Activated CD4-positive, alpha-beta T cell treated with anti-CD3 and anti-CD28 coated beads, Interleukin-2, amount 50 U/mL, for 16 hours (primary cell): ENCODE data around the gene HAUS2.
"Not testable (repeated sequence)": the region's sequence is repeated elsewhere in the genome, so short reads cannot be mapped to it uniquely, and the experiment has no call there.

Experiments
- DNase-seq: peaks from one replicate; pipeline ENCODE4 v3.0.0-alpha.2; 2020

Gene HAUS2

DNA sequence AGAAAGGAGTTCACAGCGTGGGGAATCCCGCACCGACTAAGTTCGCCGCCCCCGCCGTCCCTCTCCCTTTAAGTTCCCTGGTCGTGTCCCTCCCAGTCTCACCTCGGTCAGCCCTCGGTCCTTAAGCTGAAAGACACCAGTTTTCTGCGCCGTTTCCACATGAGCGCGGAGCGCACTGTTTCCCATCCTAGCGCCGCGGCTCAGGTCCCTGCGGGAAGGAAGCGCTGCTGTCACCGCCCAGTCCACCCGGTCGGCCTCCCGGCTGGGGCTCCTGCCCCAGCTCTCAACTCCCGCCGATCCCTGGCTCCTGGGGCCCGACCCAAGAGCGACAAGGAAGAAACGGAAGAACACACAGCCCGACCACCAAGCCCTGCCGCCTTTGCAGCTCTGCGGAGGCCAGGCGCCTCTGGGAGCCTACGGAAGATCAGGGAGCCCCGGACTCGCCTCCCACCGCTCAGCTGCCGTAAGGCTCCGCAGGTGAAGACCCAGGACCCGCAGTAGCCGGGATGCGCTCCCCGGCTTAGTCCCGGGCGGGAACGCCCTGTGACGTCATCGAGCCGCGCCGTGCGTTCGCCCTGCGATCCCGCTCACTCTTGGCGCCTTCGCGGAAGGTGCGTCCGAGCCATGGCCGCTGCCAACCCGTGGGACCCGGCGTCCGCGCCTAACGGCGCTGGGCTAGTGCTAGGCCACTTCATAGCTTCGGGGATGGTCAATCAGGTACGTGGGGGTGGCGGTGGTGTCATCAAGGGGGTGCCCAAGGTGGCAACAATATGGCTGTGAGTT lies at the start of gene HAUS2, which contains the start of gene LRRC57:
TSS of gene HAUS2 (plus strand) at position 590 of the 783 bp plus-strand sequence. CDS start at position 625, 35 bp downstream.
TSS of gene LRRC57 (minus strand) at position 545 of the 783 bp plus-strand sequence. CDS start at position 186, 359 bp downstream.
- DNase-seq = peak; percentile 90

DNA sequence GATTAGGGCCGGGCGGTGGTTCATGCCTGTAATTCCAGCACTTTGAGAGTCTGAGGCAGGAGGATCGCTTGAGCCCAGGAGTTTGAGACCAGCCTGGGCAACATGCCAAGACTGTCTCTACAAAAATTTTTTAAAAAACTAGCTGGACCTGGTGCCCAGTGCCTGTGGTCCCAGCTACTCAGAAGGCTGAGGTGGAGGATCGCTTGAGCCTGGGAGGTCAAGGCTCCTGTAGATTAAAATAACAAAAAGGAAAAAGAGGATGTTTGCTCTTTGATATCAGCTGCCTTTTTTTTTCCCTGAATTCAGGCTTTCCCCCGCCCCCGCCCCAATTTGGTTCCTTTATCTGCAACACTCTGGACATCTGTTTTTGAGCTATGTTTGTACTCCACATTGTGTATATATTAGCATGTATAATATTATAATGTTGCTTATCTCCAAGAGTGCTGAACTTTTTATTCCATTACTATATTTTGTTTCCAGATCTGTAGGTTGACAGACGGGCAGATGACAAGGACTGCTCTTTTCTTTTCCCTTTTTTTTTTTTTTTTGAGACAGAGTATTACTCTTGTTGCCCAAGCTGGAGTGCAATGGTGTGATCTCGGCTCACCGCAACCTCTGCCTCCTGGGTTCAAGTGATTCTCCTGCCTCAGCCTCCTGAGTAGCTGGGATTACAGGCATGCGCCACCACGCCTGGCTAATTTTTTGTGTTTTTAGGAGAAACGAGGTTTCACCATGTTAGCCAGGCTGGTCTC lies 48.6 kb upstream of the HAUS2 start:
- DNase-seq = no peak

DNA sequence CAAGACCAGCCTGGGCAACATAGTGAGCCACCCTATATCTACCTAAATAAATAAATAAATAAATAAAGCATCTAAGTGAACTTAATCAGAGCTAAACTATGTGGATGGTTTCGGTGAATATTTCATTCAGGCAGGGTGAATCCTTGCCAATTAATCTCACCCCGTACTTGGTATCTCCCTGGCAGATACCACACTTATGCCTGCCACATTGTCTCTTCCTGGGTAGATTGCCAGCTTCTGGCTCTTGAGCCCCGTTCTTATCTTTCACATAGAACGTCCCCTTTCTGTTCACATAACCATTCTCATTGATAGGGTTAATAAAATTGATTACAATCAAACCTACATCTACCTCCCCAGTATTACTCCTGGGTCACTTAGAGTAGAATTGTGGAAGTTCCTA lies 46.2 kb upstream of the HAUS2 start:
- no peak for DNase-seq

DNA sequence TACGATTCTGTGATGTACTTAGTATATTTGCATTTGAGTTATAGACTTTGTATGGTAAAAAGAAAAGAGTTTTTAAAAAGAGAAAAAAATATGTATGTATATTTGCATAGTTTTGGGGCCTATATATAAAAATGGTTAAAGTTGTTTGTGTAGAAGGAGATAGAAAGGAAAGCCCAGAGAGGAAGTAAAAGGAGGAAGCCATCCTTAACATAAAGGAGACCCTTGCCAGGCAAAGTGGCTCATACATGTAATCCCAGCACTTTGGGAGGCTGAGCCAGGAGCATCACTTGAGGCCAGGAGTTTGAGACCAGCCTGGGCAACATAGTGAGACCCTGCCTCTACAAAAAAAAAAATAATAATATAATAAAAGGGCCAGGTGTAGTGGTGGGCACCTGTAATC lies 44.8 kb upstream of the HAUS2 start:
- no peak for DNase-seq

DNA sequence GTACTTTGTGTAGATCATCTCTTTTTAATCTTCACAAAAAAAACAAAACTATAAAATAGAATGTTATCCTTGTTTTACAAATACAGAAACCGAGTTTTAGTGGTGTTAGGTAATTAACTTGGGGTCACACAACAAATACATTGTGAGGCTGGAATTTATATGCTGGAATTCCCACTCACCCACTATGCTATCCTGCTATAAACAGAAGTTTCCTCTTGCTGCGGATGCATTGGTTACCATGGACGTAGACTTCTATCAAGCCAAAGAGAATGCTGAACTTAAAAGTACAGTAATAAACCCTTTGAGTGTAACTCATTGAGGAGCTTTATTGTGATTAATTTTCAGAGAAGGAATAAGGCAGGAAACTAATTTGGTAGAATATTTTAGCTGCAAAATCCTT lies 44.0 kb upstream of the HAUS2 start:
- DNase-seq = no peak

DNA sequence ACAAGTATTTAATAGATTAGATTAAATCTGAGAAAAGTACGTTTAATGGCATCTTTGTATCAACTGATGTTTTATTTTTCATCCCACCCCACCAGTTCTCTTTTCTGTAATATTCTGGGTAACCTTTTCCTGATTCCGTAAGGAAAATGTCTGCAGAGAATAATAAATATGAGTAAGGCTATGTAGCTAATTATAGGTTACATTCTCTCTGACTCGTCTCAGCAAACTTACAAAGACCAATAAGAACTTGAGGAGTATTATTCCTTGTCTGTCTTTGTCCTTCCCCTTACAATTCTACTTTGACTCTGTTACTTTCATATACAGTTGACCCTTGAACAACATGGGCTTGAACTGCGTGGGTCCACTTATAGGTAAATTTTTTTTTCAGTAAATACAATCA lies 41.1 kb upstream of the HAUS2 start:
- DNase-seq = no peak

DNA sequence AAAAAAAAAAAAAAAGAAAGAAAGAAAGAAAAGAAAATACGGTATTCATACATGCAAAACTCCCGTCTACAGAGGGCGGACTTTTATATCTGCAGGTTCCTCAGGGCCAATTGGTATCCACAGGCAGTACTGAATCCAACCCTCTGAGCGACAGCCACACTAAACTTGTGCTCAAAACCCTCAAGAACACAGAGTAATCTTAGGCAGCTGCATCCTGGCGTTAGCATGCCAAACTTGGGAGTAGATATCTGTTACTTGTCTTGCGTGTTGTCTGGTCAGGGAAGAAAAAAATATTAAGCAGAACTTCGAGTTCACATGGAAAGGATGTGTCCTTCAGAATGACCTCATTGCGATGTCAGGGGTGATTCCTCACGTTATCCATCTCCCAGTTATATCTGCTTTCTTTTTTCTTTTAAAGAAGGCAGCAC lies 40.4 kb upstream of the HAUS2 start:
- DNase-seq = no peak

DNA sequence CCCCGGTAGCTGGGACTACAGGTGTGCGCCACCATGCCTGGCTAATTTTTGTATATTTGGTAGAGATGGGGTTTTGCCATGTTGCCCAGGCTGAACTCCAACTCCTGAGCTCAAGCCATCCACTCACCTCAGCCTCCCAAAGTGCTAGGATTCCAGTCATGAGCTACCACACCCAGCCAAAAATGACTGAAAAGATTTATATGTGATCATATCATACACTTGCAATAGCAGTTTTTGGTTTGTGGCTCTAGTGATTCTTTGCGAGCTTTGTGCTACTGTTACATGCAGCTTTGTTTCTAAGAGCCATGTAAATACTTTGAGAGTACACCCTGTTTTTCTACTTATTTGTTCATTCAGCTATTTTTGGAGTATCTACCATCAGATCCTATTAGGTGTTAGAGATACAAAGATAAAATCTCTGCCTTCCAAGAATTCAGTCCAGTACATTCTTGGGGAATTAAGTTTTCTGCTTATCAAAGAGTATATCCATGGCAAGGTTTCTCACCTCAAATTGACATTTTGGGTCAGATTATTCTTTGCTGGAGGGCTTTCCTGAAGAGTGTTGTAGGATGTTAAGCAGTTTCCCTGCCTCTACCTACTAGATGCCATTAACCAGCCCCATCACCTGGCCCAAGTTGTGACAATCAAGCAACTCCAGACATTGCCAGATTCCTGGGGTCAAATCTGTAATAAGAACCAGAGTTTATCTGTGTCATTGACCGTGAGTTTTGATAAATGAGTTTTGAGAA lies 38.2 kb upstream of the HAUS2 start:
- no peak for DNase-seq

DNA sequence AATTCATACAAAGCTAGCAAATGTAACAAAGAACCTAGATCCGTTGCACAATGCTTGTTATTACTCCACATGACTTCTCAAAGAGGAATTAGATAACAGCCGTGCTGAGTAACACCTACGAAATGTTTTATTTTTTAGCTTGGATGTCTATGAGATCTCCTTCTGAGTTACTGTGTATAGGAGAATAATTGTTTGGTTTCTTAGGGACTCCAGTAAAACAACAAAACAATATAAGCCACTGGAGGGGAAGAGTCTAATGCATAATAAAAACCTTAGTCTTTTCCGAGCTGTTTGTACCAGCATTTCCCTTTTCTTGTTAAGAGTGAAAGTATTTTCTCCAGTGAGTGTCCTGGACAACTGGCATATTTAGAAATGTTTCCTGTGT lies 37.6 kb upstream of the HAUS2 start:
- no peak for DNase-seq

DNA sequence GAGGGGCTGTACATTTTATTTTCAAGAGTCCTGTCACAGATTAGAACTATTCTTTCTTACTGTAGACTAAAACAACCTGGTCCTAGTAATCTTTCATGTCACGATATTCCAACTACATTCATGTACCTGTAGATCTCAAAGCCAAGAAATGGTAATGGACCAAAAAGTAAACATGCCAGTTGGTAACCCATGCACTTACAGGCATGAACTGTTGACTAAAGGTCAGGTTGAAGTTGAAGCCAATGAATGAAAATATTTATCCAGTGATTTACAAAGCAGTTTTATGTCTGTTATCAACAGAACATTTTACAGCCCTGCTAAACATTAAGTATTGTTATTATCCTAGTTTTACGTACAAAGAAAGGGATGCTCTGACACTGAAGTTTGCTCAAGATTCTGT lies 25.3 kb upstream of the HAUS2 start:
- no peak for DNase-seq

DNA sequence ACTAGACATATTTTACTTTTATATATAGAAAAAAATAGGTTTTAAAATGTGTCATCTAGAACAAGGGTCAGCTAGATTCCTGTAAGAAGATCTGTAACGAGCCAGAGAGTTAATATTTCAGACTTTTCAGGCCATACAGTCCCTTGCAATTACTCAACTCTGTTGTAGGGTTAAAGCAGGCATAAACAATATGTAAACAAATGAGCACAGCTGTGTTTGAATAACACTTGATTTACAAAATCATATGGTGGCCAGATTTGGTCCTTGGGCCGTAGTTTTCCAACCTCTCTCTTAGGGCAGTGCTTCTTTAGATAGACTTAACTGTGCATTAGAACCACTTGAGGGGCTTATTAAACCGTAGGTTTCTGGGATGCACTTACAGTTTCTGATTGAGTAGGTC lies 19.7 kb upstream of the HAUS2 start:
- DNase-seq = no peak

DNA sequence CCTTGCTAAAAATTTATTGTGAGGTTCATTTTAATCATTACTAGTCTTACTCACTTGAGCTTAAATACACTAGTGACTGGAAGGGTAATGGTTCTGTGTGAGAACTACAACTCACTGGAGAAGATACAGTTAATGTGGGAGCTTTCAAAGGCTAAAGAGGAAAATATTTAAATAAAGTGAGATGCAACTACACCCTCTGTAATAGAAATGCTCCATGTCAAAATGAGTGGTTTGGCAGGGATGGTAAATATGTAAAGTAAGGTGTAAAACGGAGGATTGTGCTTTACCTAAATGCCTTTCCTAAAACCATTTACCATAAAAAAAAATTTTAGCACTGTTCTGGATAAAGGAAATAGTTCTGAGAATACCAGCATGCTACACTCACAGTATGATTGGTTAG lies 15.4 kb upstream of the HAUS2 start:
- DNase-seq = no peak

DNA sequence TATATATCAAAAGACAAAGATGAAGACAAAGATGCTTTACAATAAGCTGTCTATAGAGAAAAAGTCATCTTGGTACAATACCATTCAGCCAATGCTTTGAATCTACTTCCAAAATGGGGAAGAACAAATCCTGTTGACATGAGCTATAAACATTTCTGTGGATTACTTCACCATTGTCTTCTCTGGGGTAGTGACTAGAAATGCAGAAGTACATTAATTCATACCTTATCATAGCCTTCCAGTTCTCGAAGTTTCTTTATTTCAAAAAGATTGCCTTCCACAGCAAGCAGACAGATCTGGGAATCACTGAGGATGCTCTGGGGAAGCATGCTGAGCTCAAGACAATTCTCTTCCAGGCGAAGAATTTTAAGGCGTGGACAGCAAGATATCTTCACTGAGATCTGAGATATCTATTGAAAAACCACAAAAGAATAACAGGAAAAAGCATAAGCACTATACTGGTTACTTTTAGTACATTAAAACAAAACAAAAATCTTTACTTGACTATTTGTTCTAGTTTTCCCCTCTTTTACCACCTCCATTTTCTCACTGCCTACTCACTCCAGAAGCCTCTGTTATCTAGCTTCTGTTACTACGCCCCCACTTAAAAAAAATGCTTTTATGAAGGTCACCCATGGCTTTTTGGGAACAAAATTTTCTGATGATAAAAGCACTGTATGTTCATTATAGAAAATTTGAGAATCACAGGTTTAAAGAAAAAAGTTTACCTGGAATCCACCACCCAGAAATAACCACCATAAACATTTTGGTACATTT lies 3.6 kb upstream of the HAUS2 start:
- no peak for DNase-seq

DNA sequence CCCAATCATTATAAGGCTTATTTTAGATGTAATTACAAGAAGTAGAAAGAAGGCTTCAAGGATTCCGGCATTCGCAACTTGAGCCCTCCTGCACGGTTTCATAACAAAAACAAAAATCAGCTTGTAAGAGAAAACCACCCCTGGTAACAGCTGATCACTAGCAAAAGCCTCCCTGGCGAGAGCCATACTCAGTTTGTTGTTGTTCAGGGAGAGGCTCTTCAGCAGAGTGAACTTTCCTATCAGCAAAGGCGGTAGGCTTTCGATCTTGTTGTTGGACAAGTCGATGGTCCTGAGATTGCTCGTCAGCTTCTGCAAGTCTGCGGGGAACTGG lies 755 bp upstream of the HAUS2 start:
- DNase-seq = no peak

DNA sequence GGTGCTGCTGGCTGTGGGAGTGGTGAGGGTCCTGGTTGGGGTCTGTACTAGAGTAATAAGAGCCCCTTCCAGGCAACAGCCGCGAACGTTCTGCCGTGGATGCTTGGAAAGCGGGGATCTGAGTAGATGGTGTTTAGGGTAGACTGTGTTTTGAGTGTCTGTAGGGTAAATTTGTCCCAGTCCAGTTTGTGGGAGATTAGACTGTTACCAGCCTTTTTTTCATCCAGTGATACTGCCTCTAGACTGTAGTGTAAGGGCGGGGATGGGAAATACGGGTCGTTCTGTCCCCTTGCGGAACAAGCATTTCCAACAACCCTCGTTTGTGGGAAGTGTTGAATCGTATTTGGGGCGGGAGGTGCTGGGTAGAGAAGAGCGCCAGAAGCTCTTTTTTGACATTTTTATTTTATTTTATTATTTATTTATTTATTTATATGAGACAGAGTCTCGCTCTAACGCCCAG lies 424 bp downstream of the HAUS2 start:
- peak; percentile 44 for DNase-seq

DNA sequence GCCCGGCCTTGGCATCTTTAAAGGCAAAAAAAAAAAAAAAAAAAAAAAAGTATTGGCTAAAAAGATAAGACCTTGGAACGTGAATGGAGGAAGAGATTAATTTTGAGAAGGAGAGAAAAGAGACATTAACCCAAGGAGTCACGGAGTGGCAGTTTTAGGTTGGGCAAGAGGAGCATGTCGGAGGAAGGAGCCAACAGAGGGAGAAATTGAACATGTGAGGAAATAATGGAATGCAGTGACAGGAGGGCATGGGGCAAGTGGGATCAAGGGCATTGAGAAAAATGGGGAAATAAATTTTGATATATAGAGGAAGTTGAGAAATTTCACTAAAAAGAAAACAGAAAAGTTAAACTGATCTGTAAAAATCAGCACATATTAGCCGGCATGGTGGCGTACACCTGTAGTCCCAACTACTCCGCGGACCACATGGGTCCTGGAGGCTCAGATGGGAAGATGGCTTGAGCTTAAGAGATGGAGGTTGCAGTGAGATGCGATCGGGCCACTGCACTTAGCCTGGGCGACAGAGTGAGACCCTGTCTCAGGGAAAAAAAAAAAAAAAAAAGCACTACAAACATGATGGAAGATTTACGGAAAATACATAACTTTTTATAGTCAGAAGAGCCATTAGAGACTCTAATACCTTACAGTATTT lies 1.2 kb downstream of the HAUS2 start:
- no peak for DNase-seq

DNA sequence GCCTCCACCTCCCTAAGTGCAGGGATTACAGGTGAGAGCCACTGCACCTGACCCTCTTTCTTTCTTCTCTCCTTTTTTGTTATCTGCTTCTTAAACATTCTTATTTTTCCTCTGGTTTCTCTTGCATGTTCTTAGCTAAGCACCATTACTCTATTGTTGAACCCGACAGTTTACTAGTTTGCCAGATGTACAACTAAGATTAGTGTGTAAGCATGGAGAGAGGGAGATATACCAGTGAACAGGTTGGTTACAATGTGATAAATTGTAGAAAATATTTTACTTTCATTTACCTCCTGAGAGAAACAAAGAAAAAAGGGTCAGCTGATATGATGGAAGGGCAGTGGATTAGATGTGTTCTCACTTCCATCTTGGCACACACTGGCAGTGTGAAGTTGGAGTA lies 4.9 kb downstream of the HAUS2 start:
- no peak for DNase-seq

DNA sequence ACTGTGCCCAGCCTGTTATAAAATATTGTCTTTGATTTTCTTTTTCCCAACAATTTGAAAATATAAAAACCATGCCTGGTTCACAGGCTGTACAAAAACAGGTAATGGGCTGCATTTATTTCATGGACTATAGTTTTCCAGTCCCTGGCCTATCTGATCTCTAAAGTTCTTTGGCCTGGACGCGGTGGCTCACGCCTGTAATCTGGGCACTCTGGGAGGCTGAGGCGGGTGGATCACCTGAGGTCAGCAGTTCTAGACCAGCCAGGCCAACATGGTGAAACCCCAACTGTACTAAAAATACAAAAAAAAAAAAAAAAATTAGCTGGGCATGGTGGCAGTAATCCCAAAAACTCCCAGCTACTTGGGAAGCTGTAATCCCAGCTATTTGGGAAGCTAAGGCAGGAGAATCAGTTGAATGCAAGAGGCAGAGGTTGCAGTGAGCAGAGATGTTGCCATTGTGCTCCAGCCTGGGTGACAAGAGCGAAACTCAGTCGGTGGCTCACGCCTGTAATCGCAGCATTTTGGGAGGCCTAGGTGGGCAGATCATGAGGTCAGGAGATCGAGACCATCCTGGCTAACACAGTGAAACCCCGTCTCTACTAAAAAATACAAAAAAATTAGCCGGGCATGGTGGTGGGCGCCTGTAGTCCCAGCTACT lies 8.0 kb downstream of the HAUS2 start:
- not testable (repeated sequence) for DNase-seq

DNA sequence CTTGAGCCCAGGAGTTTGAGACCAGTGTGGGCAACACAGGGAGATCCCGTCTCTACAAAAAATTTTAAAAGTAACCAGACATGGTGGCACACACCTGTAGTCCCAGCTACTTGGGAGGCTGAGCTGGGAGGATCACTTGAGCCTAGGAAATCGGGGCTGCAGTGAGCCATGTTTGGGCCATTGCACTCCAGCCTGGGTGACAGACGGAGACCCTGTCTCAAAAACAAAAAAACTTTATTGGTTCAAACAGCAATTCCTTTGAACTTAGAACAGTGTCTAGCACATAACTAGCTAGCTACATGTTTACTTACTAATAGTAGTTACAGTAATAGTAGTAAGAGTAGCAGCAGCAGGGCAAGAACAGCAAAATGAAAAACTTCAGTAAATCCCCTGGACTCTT lies 10.1 kb downstream of the HAUS2 start:
- DNase-seq = no peak

DNA sequence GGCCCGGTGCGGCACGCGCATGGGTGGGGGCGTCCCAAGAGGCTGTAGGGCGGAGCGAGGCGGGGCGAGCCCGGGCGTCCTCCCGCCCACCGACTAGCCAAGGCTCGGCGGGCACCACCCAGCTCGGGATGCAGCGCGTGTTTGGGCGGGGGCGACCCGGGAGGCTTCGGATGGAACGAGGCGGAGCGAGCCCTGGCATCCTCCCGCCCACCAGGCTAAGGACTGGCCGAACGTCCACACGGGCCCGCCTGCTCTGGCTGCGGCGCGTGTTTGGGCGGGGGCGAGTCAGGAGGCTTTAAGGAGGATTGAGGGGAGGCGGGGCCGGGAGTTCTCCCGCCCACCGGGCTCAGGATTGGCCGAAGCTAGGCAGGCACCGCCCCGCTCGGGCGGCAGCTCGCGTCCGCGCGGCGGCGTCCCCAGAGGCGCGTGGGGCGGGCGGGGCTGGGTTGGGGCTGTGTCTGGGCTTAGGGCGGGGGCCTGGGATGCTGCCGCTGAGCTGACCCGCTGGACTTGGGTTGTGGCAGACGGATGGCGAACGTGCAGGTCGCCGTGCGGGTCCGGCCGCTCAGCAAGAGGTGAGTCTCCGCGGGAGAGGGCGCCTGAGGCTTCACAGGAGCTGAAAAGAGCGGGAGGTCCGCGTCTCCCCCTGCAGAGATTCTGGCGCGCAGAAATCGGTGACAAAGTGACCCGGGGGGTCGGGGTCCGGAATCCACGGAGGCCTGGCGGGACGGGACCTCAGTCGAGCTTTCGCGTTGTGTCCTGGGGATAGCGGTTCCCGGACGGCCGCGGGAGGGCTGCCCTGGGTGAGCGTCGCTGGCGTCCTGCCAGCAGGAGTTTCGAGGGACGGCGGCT lies 26.8 kb downstream of the HAUS2 start, which contains the start of gene STARD9:
TSS of gene STARD9 (plus strand) at position 419 of the 852 bp plus-strand sequence. CDS start at position 529, 110 bp downstream.
- peak; percentile 96 for DNase-seq
